Keratinocyte (primary cell): ENCODE results near the gene TSPAN11. TPM values are rescaled to one million over a fixed set of nuclear protein-coding genes. Genes with fewer than 3 reads are reported as not detected.

Experiments
- DNase-seq: peaks from one replicate; pipeline ENCODE4 v3.0.0-alpha.2; 2011; ENCODE audit warnings: low read depth, missing footprints, low spot score
- FAIRE-seq: peaks from 2 replicates; lab custom pipeline; 2011; peaks lifted over from hg19 to GRCh38; lab: Jason Lieb, UNC
- H2AFZ ChIP-seq: 2 replicates; pipeline ENCODE4 v1.6.0; 2012; ENCODE audit warnings: low read length, control low read depth, inconsistent platforms; ENCODE audit not compliant: control insufficient read depth
- H3K27ac ChIP-seq: 2 replicates; pipeline ENCODE4 v1.5.1; 2011; ENCODE audit warnings: low read length; ENCODE audit not compliant: control insufficient read depth, insufficient read depth
- H3K27me3 ChIP-seq: 3 replicates; pipeline ENCODE4 v1.6.0; 2011; ENCODE audit warnings: low read length; ENCODE audit not compliant: control insufficient read depth, insufficient read depth; ENCODE audit errors: extremely low read depth
- H3K36me3 ChIP-seq, 2 experiments: 2 replicates in 1 of 2; 3 replicates in 1 of 2; pipeline ENCODE4 v1.5.1; 2011; ENCODE audit warnings: low read length in 2 of 2, mild to moderate bottlenecking in 1 of 2; ENCODE audit not compliant: control insufficient read depth in 2 of 2, insufficient read depth in 2 of 2; ENCODE audit errors: extremely low read depth in 1 of 2
- H3K4me1 ChIP-seq: 3 replicates; pipeline ENCODE4 v1.5.1; 2011; ENCODE audit warnings: low read length; ENCODE audit not compliant: control insufficient read depth, insufficient read depth; ENCODE audit errors: extremely low read depth
- H3K4me2 ChIP-seq: 3 replicates; pipeline ENCODE4 v1.6.0; 2011; ENCODE audit warnings: low read depth, low read length; ENCODE audit not compliant: control insufficient read depth, insufficient read depth; ENCODE audit errors: extremely low read depth
- H3K4me3 ChIP-seq, 3 experiments: fragments of 200-600 bp in 1 of 3; sonication (generic) in 1 of 3; 2 replicates in 2 of 3; 3 replicates in 1 of 3; pipeline ENCODE4 v1.5.1; 2011 to 2016; ENCODE audit warnings: low read length in 3 of 3, mild to moderate bottlenecking in 3 of 3, control low read depth in 2 of 3, inconsistent platforms in 1 of 3, low read depth in 1 of 3, mixed read lengths in 1 of 3, mixed run types in 1 of 3, moderate library complexity in 1 of 3; ENCODE audit not compliant: control insufficient read depth in 2 of 3, insufficient read depth in 2 of 3; ENCODE audit errors: extremely low read depth in 1 of 3
- H3K79me2 ChIP-seq: 2 replicates; pipeline ENCODE4 v1.6.0; 2012; ENCODE audit warnings: low read length; ENCODE audit not compliant: control insufficient read depth, insufficient read depth
- H3K9ac ChIP-seq: 3 replicates; pipeline ENCODE4 v1.6.0; 2011; ENCODE audit warnings: low read length; ENCODE audit not compliant: control insufficient read depth, insufficient read depth; ENCODE audit errors: extremely low read depth
- H3K9me1 ChIP-seq: 3 replicates; pipeline ENCODE4 v1.6.0; 2011; ENCODE audit warnings: low read length; ENCODE audit not compliant: control insufficient read depth, insufficient read depth; ENCODE audit errors: extremely low read depth
- H3K9me3 ChIP-seq: 2 replicates; pipeline ENCODE4 v1.5.1; 2012; ENCODE audit warnings: low read depth, low read length; ENCODE audit not compliant: control insufficient read depth
- H4K20me1 ChIP-seq: 3 replicates; pipeline ENCODE4 v1.6.0; 2011; ENCODE audit warnings: low read length; ENCODE audit not compliant: control insufficient read depth, insufficient read depth; ENCODE audit errors: extremely low read depth
- CTCF ChIP-seq, 3 experiments: IDR thresholded peaks in 1 of 3; conservative IDR thresholded peaks in 1 of 3; optimal IDR thresholded peaks in 1 of 3; 2 replicates in 2 of 3; 3 replicates in 1 of 3; pipeline versions ENCODE3 to v1.5.1; 2011; ENCODE audit warnings: low read length in 3 of 3, mild to moderate bottlenecking in 3 of 3, moderate library complexity in 2 of 3, control low read depth in 1 of 3, inconsistent platforms in 1 of 3; ENCODE audit not compliant: insufficient read depth in 2 of 3; ENCODE audit errors: extremely low read depth in 1 of 3
- EZH2 ChIP-seq: IDR thresholded peaks from one replicate; pipeline ENCODE4 v1.6.1; 2012; ENCODE audit warnings: inconsistent platforms, mild to moderate bottlenecking, low read length, moderate library complexity
- dilution Hi-C: fragments of 300-500 bp; cut with MboI; formaldehyde crosslinking; loops from one replicate; pipeline ENCODE4 v1.7.0; 2020; ENCODE audit warnings: low sequenced_read_pairs; ENCODE audit not compliant: extremely low pct_ligation_motif_present
- polyA plus RNA-seq, 5 experiments: library from polyadenylated mRNA; depleted of rRNA in 3 of 5; stranded (reverse) in 3 of 5; stranded (forward) in 1 of 5; unstranded in 1 of 5; fragments of >200 nt; gene quantifications; 1 replicate in 1 of 5; 2 replicates in 3 of 5; 3 replicates in 1 of 5; pipeline versions ENCODE4 v1.2.1 to v1.2.3, GENCODE V29; 2011 to 2012; ENCODE audit warnings: missing spikeins in 2 of 5, low read depth in 1 of 5, low replicate concordance in 1 of 5

The TSPAN11 gene
- polyA plus RNA-seq, 1 donor (not counting 4 experiments of a cell fraction or from before 2014, with no cell fraction given), result not detected

- Histone ChIP-seq H3K4me2 (no peak overlapping the region), H4K20me1 (no peaks in the 10 kb centered on the region), H3K4me3 (no peak overlapping the region), H3K9me1 (no peaks in the 10 kb centered on the region), H3K9ac (no peak overlapping the region), H3K36me3 (no peaks in the 10 kb centered on the region), H3K79me2 (no peaks in the 10 kb centered on the region), H2AFZ (no peak overlapping the region), H3K4me1 (no peaks in the 10 kb centered on the region), H3K27ac (no peak overlapping the region), H3K9me3 (no peaks in the 10 kb centered on the region), H3K27me3 (peaks cover 2% of the 10 kb centered on the region)
- no peak for FAIRE-seq
- dilution Hi-C loops, result no loop called here
- DNase-seq, result no peak
- TF ChIP-seq EZH2, result no peak
- TF ChIP-seq CTCF (optimal IDR thresholded peaks at IDR 0.05 in 1 of 3, IDR thresholded peaks at IDR 0.05 in 1 of 3, conservative IDR thresholded peaks at IDR 0.05 in 1 of 3; ENCODE audit: extremely low read depth in 1 of 3, insufficient read depth in 2 of 3, low read length in 3 of 3), result no peak
Measured at GRCh38 chr12:31033146-31033545, 106.6 kb downstream of the TSPAN11 start.

- DNase-seq (no peak), FAIRE-seq (no peak)
- no peaks in the 10 kb centered on the region for H3K79me2 ChIP-seq
- H3K9me1 ChIP-seq, result no peaks in the 10 kb centered on the region
- H3K9me3 ChIP-seq, result no peaks in the 10 kb centered on the region
- H4K20me1 ChIP-seq, result no peaks in the 10 kb centered on the region
- H3K4me1 ChIP-seq, result no peaks in the 10 kb centered on the region
- no peak overlapping the region for H2AFZ ChIP-seq
- dilution Hi-C loops, result no loop called here
- no peak for TF ChIP-seq CTCF (optimal IDR thresholded peaks at IDR 0.05 in 1 of 3, IDR thresholded peaks at IDR 0.05 in 1 of 3, conservative IDR thresholded peaks at IDR 0.05 in 1 of 3; ENCODE audit: extremely low read depth in 1 of 3, insufficient read depth in 2 of 3, low read length in 3 of 3)
- no peak for TF ChIP-seq EZH2
- peaks cover 2% of the 10 kb centered on the region for H3K27me3 ChIP-seq
- no peak overlapping the region for H3K9ac ChIP-seq
- H3K27ac ChIP-seq, result no peak overlapping the region
- no peaks in the 10 kb centered on the region for H3K36me3 ChIP-seq
- no peak overlapping the region for H3K4me2 ChIP-seq
- H3K4me3 ChIP-seq, result no peak overlapping the region
Measured at GRCh38 chr12:31033681-31034080, 107.1 kb downstream of the TSPAN11 start.
